Measurements from ENCODE around the gene FGF16. TPM values are rescaled to one million over a fixed set of nuclear protein-coding genes. Genes with fewer than 3 reads are reported as not detected.

FGF16 gene
- total RNA-seq, 1 donor from 2014 or later, result not detected

DNA sequence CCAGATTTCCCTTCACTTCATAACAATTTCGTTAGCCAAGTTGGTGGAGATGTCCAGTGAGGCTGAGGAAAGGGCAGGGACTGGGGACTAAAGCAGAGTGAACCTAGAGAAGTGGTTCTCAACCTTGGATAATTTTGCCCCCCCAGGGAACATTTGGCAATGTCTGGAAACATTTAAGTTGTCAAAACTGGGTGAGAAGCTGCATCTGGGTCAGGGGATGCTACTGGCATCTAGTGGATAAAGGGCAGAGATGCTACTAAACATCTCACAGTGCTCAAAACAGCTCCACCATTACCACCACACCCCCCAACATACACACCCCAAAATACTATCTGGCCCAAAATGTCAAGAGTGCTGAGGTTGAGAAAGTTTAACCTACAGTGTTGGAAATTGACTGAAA lies 32.0 kb upstream of the FGF16 start:
- ATAC-seq (ENCODE audit: low read depth) (no peak), DNase-seq (no peak)
- no peak overlapping the region for H3K4me3 Mint-ChIP-seq
- CTCF ChIA-PET, result no interaction called here
- H3K4me1 Mint-ChIP-seq, result no peaks in the 10 kb centered on the region
- H3K27ac Mint-ChIP-seq, result no peak overlapping the region
- H3K36me3 Mint-ChIP-seq (ENCODE audit: low read depth), result no peaks in the 10 kb centered on the region
- TF ChIP-seq, protein P1, sequence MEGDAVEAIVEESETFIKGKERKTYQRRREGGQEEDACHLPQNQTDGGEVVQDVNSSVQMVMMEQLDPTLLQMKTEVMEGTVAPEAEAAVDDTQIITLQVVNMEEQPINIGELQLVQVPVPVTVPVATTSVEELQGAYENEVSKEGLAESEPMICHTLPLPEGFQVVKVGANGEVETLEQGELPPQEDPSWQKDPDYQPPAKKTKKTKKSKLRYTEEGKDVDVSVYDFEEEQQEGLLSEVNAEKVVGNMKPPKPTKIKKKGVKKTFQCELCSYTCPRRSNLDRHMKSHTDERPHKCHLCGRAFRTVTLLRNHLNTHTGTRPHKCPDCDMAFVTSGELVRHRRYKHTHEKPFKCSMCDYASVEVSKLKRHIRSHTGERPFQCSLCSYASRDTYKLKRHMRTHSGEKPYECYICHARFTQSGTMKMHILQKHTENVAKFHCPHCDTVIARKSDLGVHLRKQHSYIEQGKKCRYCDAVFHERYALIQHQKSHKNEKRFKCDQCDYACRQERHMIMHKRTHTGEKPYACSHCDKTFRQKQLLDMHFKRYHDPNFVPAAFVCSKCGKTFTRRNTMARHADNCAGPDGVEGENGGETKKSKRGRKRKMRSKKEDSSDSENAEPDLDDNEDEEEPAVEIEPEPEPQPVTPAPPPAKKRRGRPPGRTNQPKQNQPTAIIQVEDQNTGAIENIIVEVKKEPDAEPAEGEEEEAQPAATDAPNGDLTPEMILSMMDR (IDR thresholded peaks at IDR 0.05), result no peak
- POLR2A ChIA-PET, result no interaction called here
- H3K27me3 Mint-ChIP-seq, result no peaks in the 10 kb centered on the region
- H3K9me3 Mint-ChIP-seq, result no peaks in the 10 kb centered on the region
- intact Hi-C loops (cut with micrococcal nuclease), result no loop called here

DNA sequence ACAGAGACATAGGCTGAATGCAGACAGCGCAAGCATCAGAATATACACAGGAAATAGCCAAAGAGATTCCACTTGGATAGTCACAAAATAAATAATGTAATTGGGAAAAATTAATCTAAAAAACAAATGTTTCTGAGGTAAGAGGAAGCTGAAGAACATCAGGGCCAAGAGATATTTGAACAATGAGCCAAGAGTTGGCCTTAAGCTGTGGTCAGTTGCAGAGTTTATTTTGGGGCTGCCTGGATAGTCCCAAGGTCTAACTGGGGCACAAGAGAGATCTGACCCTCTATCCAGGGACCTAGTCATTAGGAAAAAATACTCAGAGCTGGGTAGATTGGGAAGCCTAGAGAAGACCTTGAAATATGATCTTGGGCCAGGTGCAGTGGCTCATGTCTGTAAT lies 31.3 kb upstream of the FGF16 start:
- no peak overlapping the region for H3K4me3 Mint-ChIP-seq
- H3K36me3 Mint-ChIP-seq (ENCODE audit: low read depth), result no peaks in the 10 kb centered on the region
- H3K9me3 Mint-ChIP-seq, result no peaks in the 10 kb centered on the region
- ChIA-PET CTCF (no interaction called here), POLR2A (no interaction called here)
- no peaks in the 10 kb centered on the region for H3K4me1 Mint-ChIP-seq
- no peak for DNase-seq
- H3K27me3 Mint-ChIP-seq, result no peaks in the 10 kb centered on the region
- TF ChIP-seq, protein P1 (IDR thresholded peaks at IDR 0.05), result no peak
- no peak for ATAC-seq (ENCODE audit: low read depth)
- intact Hi-C loops (cut with micrococcal nuclease), result no loop called here
- H3K27ac Mint-ChIP-seq, result no peak overlapping the region

DNA sequence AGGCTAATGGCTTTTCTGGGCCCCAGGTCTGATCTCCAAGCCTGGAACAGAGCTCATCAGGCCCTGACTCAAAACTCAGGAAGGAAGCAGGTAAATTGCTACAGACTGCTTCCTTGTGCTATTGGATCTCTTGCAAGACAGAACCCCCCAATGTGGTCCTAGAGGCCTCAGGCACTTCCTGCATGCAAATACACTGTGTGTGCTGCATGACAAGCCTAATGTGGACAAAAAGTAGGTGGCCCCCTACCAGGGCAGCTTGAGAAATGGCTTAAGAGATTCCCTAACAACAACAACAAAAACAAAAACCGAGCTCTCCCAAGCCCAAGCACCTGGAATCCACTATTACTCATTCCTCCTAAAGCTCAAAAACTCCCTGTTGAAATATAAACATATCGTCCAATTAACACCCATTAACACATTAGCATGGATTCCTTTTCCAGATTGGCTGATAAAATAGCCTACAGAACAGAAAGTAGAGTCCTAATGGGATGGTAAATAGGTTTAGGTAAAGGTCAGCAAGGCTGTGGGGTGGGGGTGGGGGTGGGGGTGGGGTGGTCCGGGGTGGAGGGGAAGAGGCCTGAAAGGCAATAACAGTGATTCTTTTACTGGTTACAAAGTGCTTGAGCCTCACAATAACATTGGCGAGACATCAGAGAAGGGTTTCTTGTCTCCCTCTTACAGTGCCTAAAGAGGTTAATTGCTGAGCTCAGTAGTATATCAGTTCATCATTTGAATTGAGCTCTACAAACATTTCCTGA lies 24.1 kb upstream of the FGF16 start:
- Mint-ChIP-seq H3K4me1 (peaks cover 2% of the 10 kb centered on the region), H3K27ac (no peak overlapping the region), H3K36me3 (ENCODE audit: low read depth) (no peaks in the 10 kb centered on the region), H3K27me3 (no peaks in the 10 kb centered on the region), H3K9me3 (no peaks in the 10 kb centered on the region), H3K4me3 (no peak overlapping the region)
- POLR2A ChIA-PET, result no interaction called here
- TF ChIP-seq, protein P1 (IDR thresholded peaks at IDR 0.05), result no peak
- DNase-seq (no peak), ATAC-seq (ENCODE audit: low read depth) (no peak)
- CTCF ChIA-PET, result no interaction called here
- intact Hi-C loops (cut with micrococcal nuclease), result no loop called here

DNA sequence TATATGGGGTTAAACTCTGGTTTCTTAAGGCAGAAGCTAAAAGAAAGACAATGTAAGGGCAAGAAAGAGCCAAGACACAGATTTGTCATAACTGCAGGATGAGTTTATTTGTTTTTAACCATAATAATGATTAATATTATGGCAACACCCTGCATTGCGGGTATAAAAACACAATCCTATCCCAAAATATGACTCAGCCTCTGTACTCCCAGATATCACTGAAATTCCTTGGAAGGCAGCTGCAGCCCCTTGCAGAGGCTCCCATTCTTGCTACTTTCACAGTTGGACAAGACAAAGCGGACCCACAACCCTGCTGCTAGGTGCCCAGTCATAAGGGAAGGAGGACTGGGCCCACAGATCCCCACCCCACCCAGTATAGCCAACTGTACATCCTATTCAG lies 20.4 kb upstream of the FGF16 start:
- CTCF ChIA-PET, result no interaction called here
- Mint-ChIP-seq H3K9me3 (no peaks in the 10 kb centered on the region), H3K4me3 (no peak overlapping the region), H3K36me3 (ENCODE audit: low read depth) (no peaks in the 10 kb centered on the region), H3K4me1 (peaks cover 2% of the 10 kb centered on the region), H3K27ac (no peak overlapping the region), H3K27me3 (no peaks in the 10 kb centered on the region)
- DNase-seq, result no peak
- intact Hi-C loops (cut with micrococcal nuclease), result no loop called here
- TF ChIP-seq, protein P1 (IDR thresholded peaks at IDR 0.05), result no peak
- ATAC-seq (ENCODE audit: low read depth), result no peak
- POLR2A ChIA-PET, result no interaction called here

DNA sequence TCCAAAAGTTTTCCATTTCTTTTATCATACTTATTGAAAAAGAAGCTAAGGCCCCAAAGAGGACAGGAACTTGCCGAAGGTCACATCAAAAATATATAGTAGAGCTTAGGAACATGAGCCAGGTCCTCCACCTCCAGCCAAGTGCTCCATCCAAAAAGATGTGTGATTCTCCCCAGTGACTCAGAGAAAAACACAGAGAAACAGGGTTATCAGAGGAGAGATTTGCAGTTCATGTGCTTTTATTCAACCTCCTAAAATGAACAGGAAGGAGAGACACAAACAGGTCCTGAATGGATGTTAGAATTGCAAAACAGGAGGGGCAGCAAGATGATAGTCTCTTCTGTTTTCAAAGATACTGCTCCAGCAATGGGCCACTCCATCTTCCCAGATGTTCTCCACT lies 19.6 kb upstream of the FGF16 start:
- DNase-seq (no peak), ATAC-seq (ENCODE audit: low read depth) (no peak)
- intact Hi-C loops (cut with micrococcal nuclease), result no loop called here
- ChIA-PET CTCF (no interaction called here), POLR2A (no interaction called here)
- Mint-ChIP-seq H3K4me3 (no peak overlapping the region), H3K27ac (no peak overlapping the region), H3K27me3 (no peaks in the 10 kb centered on the region), H3K4me1 (peaks cover 2% of the 10 kb centered on the region), H3K36me3 (ENCODE audit: low read depth) (no peaks in the 10 kb centered on the region), H3K9me3 (no peaks in the 10 kb centered on the region)
- TF ChIP-seq, protein P1 (IDR thresholded peaks at IDR 0.05), result no peak

Measured in activated B cell treated with CpG ODN at 0.5 μM for 24 hours (primary cell).